ENCODE measurements around the gene ST14.

DNA sequence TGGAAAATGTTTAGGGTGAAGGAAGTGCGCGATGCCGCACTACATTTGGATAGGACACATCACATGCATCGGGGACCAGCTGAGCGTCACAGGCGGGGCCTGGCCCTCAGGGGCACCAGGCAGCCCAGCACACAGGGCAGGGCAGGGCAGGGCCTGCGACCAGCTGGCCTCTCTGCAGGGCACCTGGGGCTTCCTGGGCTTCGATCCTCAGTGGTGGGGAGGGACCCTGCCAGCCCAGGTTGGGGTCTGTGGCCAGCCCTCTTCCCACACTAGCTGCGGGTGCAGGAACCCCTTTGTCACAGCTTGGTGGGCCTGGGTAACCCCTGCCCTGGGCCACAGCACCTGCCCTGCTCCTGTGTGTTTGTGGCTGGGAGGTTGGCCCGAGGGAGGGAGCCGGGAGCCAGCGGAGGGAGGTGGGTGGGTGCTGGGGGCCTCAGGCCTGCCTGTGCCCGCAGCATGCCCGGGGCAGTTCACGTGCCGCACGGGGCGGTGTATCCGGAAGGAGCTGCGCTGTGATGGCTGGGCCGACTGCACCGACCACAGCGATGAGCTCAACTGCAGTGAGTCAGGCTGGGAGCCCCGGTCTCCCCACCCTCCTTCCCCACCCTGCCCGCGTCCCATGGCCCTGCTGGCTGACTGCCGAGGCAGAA lies 37.9 kb downstream of the ST14 start:
- TF ChIP-seq, protein P1, sequence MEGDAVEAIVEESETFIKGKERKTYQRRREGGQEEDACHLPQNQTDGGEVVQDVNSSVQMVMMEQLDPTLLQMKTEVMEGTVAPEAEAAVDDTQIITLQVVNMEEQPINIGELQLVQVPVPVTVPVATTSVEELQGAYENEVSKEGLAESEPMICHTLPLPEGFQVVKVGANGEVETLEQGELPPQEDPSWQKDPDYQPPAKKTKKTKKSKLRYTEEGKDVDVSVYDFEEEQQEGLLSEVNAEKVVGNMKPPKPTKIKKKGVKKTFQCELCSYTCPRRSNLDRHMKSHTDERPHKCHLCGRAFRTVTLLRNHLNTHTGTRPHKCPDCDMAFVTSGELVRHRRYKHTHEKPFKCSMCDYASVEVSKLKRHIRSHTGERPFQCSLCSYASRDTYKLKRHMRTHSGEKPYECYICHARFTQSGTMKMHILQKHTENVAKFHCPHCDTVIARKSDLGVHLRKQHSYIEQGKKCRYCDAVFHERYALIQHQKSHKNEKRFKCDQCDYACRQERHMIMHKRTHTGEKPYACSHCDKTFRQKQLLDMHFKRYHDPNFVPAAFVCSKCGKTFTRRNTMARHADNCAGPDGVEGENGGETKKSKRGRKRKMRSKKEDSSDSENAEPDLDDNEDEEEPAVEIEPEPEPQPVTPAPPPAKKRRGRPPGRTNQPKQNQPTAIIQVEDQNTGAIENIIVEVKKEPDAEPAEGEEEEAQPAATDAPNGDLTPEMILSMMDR (optimal IDR thresholded peaks at IDR 0.05 in 1 of 3, IDR thresholded peaks at IDR 0.05 in 1 of 3, conservative IDR thresholded peaks at IDR 0.05 in 1 of 3; ENCODE audit: extremely low read depth in 1 of 3, insufficient read depth in 2 of 3, low read length in 3 of 3), result no peak
- no peak for TF ChIP-seq EZH2 (IDR thresholded peaks at IDR 0.05; ENCODE audit: low read length)

Measured in keratinocyte (primary cell).